ENCODE measurements around the gene AHCTF1. TPM values are rescaled to one million over a fixed set of nuclear protein-coding genes. Genes with fewer than 3 reads are reported as not detected.

AHCTF1 gene
- total RNA-seq, 2 donors from 2014 or later = 63.0 to 77.9 TPM

Other genes starting within 250 kb of the AHCTF1 start
- gene SCCPDH, start 207.5 kb downstream of the AHCTF1 start, total RNA-seq = 1 to 10 TPM; 1.9 to 3.2 TPM
- not detected for gene ZNF695, start 76.1 kb upstream of the AHCTF1 start, total RNA-seq
- under 1 TPM; 0.26 to 0.40 TPM for gene ZNF670, start 146.9 kb upstream of the AHCTF1 start, total RNA-seq
- 10 to 100 TPM in 1 of 2 donors, 1 to 10 TPM in 1; 8.4 to 11.6 TPM for gene ZNF669, start 172.4 kb upstream of the AHCTF1 start, total RNA-seq
- 10 to 100 TPM; 12.0 to 16.7 TPM for gene ZNF124, start 240.1 kb upstream of the AHCTF1 start, total RNA-seq

All from T-helper 17 cell (primary cell).